GM20431 (cell line): ENCODE measurements around the gene ATRAID.

ENCODE experiments used
- in situ Hi-C: fragments of 300-500 bp; cut with MseI, MboI; formaldehyde crosslinking; loops from one replicate; pipeline ENCODE4 v1.15.0; 2020; ENCODE audit warnings: low sequenced_read_pairs; ENCODE audit not compliant: unreplicated experiment

ATRAID gene

GRCh38 chr2:27189989-27190388 is 21.9 kb upstream of the ATRAID start:
- in situ Hi-C loops: loop anchor here (25.0 kb wide), 1 partner anchor 228 kb away; the partner anchor contains the start of gene MAPRE3

- in situ Hi-C loops: loop anchor here (25.0 kb wide), 1 partner anchor 229 kb away; the partner anchor contains the start of gene MAPRE3
Observed at GRCh38 chr2:27191070-27191829, 20.6 kb upstream of the ATRAID start.

DNA sequence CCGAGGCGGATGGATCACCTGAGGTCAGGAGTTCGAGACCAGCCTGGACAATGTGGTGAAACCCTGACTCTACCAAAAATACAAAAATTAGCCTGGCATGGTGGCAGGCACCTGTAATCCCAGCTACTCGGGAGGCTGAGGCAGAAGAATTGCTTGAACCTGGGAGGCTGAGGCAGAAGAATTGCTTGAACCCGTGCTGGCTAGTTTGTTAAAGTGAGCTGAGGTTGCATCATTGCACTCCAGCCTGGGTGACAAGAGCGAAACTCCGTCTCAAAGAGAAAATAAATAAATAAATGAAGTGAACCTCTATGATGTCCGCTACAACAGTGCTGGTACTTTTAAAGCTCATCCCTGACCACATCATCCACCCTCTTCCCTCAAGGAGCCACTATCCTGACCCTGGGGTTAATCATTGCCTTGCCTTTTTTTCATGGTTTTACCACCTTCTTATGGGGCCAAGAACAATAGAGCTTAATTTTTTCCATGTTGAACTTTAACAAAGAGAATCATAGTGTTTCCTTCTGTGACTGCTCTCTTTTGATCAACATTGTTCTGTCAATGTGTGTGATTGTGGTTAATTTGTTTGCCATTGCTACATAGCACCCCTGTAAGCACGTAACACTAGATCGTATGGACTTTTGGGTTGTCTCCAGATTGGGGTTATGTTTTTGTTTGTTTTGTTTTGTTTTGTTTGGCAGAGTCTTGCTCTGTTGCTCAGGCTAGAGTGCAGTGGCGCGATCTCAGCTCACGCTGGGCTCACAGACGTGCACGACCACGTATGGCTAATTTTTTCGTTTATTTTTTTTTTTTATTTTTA is 17.1 kb upstream of the ATRAID start:
- in situ Hi-C loops: loop anchor here (25.0 kb wide), 1 partner anchor 232 kb away; the partner anchor contains the start of gene MAPRE3

DNA sequence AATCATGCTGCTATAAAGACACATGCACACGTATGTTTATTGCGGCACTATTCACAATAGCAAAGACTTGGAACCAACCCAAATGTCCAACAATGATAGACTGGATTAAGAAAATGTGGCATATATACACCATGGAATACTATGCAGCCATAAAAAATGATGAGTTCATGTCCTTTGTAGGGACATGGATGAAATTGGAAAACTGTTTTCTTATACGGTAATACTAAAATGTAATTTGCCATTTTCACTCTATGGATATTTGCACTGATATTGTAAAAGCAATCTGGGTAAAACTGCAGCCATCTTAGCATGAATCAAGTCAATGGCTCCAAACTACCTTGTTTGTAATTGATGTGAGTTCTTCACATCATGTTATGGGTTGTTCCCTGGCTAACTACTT is 16.0 kb upstream of the ATRAID start:
- in situ Hi-C loops: loop anchor here (25.0 kb wide), 1 partner anchor 233 kb away; the partner anchor contains the start of gene MAPRE3

DNA sequence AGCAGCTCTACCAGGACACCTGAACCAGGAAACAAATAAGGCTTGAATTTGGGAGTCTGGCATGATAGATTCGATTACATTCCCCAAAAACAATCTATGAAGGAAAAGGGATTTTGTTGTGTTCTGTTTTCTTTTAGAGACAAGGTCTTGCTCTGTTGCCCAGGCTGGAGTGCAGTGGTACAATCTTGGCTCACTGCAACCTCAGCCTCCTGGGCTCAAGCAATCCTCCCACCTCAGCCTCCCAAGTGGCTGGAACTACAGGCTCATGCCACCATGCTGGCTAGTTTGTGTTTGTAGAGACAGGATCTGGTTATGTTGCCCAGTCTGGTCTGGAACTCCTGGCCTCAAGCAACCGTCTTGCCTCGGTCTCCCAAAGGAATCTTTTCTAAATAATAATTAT is 13.8 kb upstream of the ATRAID start:
- in situ Hi-C loops: loop anchor here (25.0 kb wide), 1 partner anchor 236 kb away; the partner anchor contains the start of gene MAPRE3

- in situ Hi-C loops: loop anchor here (25.0 kb wide), 1 partner anchor 236 kb away; the partner anchor contains the start of gene MAPRE3
Observed at GRCh38 chr2:27198627-27199026, 13.2 kb upstream of the ATRAID start.

GRCh38 chr2:27199241-27199640 is 12.6 kb upstream of the ATRAID start:
- in situ Hi-C loops: loop anchor here (25.0 kb wide), 1 partner anchor 237 kb away; the partner anchor contains the start of gene MAPRE3

GRCh38 chr2:27201675-27202074 is 10.2 kb upstream of the ATRAID start:
- in situ Hi-C loops: no loop called here

- in situ Hi-C loops: no loop called here
Observed at GRCh38 chr2:27202854-27203253, 9.0 kb upstream of the ATRAID start.

DNA sequence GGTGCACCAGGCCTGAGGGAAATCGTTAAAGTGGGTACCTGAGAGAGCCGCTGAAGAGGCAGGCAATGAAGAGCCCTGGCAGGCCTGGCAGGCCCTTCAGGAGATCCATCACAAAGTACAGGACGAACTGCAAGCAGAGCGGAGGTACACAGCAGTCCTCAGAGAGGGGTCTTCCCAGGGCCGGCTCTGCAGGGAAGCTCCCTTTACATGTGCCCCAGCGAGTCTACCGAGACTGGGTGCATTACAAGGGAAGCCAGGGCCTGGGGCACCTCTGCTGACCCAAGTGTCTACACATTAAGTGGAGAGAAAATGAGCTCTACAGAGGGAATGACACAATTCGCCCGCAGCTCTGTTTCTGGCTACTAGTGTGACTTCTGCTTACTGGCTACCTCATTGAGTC is 8.1 kb upstream of the ATRAID start:
- in situ Hi-C loops: no loop called here

DNA sequence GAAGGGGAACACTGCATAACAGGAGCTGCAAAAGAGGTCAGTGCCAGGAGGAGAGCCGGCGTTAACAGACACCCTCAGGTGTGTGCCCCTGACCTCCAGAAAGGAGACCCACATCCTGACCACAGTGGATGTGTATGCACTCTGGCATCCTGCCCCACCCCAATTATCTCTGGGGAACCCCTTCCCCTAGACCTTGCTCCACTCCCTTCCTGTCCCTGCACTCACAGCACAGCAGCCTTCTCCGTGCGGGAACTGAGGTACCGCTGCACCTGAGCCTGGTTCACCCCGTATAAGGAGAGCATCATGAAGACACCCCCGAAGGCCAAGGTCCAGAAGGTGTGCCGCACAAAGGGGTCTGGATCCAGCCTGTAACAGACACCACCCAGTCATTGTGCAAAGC is 7.3 kb upstream of the ATRAID start:
- in situ Hi-C loops: no loop called here

DNA sequence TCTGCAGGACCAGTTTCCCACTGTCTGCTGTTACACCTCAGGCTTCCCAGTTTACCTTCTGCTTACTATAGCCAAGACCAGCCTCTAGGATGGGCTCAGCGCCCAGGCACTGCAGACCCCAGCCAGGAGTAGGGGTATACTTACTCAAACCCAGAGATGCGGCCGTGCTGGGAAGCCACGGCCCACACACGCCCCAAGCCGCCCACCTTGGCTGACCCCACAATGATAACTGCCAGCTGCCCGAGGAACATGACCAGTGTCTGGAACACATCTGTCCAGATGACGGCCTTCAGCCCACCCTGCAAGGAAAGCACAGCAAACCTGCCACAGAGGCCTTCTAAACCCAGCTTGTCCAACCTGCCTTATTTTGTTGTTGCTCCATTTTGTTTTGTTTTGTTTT is 6.6 kb upstream of the ATRAID start:
- in situ Hi-C loops: no loop called here

DNA sequence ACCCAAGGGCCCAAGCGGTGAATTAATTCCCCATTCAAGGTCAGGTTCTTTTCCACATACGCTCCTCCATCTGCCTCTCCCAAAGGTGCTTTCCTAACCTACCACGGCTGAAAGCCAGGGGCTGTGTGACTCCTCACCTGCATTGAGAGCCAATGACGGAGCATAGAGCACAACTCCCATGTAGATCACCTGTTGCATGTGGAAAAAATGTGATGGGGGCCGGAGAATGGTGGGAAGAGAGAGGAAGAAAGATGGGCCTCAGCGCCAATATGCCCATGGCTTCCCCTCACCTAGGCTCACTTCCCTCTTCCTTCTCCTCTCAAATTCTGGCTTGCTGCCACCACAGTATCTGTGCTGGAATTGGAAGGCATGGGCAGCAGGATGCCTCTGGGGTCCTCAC is 5.5 kb upstream of the ATRAID start:
- in situ Hi-C loops: no loop called here

GRCh38 chr2:27208486-27209050 is 3.3 kb upstream of the ATRAID start:
- in situ Hi-C loops: no loop called here

- in situ Hi-C loops: no loop called here
Observed at GRCh38 chr2:27209621-27210401, 2.0 kb upstream of the ATRAID start.

- in situ Hi-C loops: no loop called here
Observed at GRCh38 chr2:27211241-27211942, 449 bp upstream of the ATRAID start.

DNA sequence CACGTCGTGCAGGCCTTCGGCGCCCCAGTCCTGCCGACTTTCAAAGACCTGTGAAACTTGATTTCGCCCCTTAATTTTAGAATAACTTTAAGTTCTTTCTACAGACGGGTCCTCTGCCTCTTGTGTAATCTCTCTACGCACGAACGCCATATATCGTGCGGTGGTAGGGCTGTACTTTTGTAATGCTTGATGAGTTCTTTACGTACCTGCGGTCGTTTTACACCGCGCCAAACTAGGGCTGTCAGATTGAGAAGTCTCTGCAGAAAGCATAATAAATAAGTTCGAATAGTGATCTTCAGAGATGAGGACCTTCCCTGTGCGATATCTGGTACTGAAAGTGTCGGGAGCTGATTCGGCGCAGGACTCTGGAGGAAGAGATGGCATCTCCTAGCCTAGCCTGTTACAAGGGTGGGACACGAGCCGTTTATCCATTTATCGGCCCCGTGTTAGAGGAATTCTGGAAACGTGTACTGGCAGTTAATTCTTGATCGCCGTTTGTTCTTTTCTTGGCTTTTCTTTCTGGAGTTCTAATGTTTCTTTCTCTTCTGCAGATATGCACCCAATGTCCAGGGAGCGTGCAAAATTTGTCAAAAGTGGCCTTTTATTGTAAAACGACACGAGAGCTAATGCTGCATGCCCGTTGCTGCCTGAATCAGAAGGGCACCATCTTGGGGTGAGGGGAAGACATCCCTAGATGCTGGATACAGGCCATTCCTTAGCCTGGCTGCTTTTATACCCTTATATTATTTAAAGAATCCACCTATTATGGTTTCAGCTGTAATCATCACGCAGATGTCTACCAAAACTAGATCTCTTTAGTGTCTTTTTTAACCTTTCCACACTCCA is 1.0 kb downstream of the ATRAID start:
- in situ Hi-C loops: no loop called here

- in situ Hi-C loops: no loop called here
Observed at GRCh38 chr2:27214941-27215340, 3.1 kb downstream of the ATRAID start.
